ENCODE measurements around the gene NUP214.

DNA sequence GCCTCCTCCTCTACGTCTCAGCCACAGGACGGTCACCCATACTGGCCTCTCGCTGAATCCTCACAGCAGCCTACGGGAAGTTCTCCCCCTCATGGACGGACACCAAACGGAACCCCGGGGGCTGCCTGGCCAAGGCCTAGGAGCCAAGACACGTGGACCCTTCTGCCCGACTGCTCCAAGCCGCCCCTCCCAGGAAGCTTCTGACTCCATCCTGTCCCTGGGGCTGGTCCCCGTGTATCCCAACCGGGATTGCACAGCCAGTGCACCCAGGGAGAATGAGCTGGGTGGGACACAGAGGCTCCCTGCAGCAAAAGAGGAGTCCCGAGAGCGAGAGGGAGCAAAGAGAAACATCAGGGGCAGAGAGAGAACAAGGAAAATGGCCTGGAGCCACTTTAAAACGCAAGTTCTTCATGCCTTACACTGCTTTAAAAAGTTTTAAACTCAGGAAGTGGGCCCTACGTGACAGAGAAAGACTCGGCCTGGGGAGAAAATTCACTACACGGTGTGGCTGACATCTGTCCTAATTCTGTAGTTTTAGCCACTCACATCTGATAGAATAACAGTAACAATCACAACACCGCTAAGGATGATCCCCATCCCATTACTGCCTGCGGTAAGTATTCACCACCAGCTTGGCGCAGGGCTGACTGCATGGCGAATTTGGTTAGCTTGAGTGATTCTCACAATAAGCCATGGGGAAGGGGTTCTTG, 147.9 kb downstream of the NUP214 start:
- TF ChIP-seq, protein P1, sequence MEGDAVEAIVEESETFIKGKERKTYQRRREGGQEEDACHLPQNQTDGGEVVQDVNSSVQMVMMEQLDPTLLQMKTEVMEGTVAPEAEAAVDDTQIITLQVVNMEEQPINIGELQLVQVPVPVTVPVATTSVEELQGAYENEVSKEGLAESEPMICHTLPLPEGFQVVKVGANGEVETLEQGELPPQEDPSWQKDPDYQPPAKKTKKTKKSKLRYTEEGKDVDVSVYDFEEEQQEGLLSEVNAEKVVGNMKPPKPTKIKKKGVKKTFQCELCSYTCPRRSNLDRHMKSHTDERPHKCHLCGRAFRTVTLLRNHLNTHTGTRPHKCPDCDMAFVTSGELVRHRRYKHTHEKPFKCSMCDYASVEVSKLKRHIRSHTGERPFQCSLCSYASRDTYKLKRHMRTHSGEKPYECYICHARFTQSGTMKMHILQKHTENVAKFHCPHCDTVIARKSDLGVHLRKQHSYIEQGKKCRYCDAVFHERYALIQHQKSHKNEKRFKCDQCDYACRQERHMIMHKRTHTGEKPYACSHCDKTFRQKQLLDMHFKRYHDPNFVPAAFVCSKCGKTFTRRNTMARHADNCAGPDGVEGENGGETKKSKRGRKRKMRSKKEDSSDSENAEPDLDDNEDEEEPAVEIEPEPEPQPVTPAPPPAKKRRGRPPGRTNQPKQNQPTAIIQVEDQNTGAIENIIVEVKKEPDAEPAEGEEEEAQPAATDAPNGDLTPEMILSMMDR (IDR thresholded peaks at IDR 0.05), result no peak
- TF ChIP-seq POLR2AphosphoS5 (IDR thresholded peaks at IDR 0.05) (no peak), EP300 (IDR thresholded peaks at IDR 0.05) (no peak), POLR2A (IDR thresholded peaks at IDR 0.05) (no peak)

Data from gastroesophageal sphincter (tissue), 3 donors.